Kidney (tissue), 14 donors: ENCODE data around the gene PSMD7. TPM values are rescaled to one million over a fixed set of nuclear protein-coding genes. Genes with fewer than 3 reads are reported as not detected.
A peak's percentile ranks its signal among the peaks of the same experiment; 100 is the strongest.
"Not testable (repeated sequence)": the region's sequence is repeated elsewhere in the genome, so short reads cannot be mapped to it uniquely, and the experiment has no call there.

ENCODE experiments used
- DNase-seq, 5 donors: peaks; one replicate each; pipeline ENCODE4 v3.0.0-alpha.2; 2013 to 2020
- FAIRE-seq: peaks from 2 replicates; lab custom pipeline; 2012; peaks lifted over from hg19 to GRCh38; lab: Jason Lieb, UNC
- H3K27ac ChIP-seq, 2 donors: one replicate each; pipeline ENCODE4 v1.7.0; 2013; ENCODE audit warnings: low read depth in 2 of 2, low read length in 2 of 2, inconsistent platforms in 1 of 2
- H3K27me3 ChIP-seq: one replicate; pipeline ENCODE4 v1.7.1; 2013; ENCODE audit warnings: low read length, inconsistent platforms; ENCODE audit not compliant: control insufficient read depth, insufficient read depth
- H3K36me3 ChIP-seq, 3 donors: one replicate each; pipeline versions ENCODE4 v1.7.0 to v1.7.1; 2013; ENCODE audit warnings: low read length in 3 of 3, control low read depth in 1 of 3, inconsistent platforms in 1 of 3; ENCODE audit not compliant: insufficient read depth in 3 of 3, control insufficient read depth in 2 of 3
- H3K4me1 ChIP-seq, 3 donors: one replicate each; pipeline versions ENCODE4 v1.7.0 to v1.7.1; 2013; ENCODE audit warnings: low read length in 3 of 3, inconsistent platforms in 1 of 3, low read depth in 1 of 3; ENCODE audit not compliant: control insufficient read depth in 2 of 3, insufficient read depth in 2 of 3
- H3K4me3 ChIP-seq, 3 donors: one replicate each; pipeline versions ENCODE4 v1.7.0 to v1.8.1; 2013; ENCODE audit warnings: low read length in 3 of 3, control low read depth in 1 of 3, inconsistent platforms in 1 of 3
- H3K9ac ChIP-seq, 3 donors: one replicate each; pipeline versions ENCODE4 v1.7.0 to v1.7.1; 2013; ENCODE audit warnings: low read length in 3 of 3, control low read depth in 1 of 3, inconsistent platforms in 1 of 3
- H3K9me3 ChIP-seq, 3 donors: one replicate each; pipeline versions ENCODE4 v1.7.0 to v1.7.1; 2013; ENCODE audit warnings: low read length in 3 of 3, control low read depth in 1 of 3, inconsistent platforms in 1 of 3; ENCODE audit not compliant: control insufficient read depth in 2 of 3, insufficient read depth in 1 of 3
- CTCF ChIP-seq: IDR thresholded peaks from 3 replicates; pipeline ENCODE4 v1.5.1; 2012; ENCODE audit warnings: mild to moderate bottlenecking, moderate library complexity, borderline replicate concordance; ENCODE audit not compliant: insufficient read depth; ENCODE audit errors: extremely low read depth
- intact Hi-C: fragments of 100-400 bp; cut with DNase I; formaldehyde crosslinking; loops from one replicate; pipeline ENCODE4 v1.11.1; 2022
- polyA plus RNA-seq: library from polyadenylated mRNA; stranded (reverse); fragments of 350-450 nt; fragmentation: Illumina TruSeq; extraction: RNeasy Lipid Tissue Mini Kit (QIAGEN cat#74804); gene quantifications from one replicate; pipeline ENCODE4 v1.2.3, GENCODE V29; 2014; ENCODE audit warnings: low read depth, low replicate concordance; ENCODE audit not compliant: insufficient read depth
- total RNA-seq: library from RNA; stranded (reverse); fragmentation: NEBNext Ultra II Directional; extraction: Animal tissue kit (Norgen Biotek cat#: 25700); gene quantifications from one replicate; pipeline ENCODE4 v1.2.1, GENCODE V29; 2021
- donor health status: control.
- donor health status: control.
- donor health status: control.
- donor health status: control.
- donor health status: control.
- donor health status: DM: yes; HTN: yes; CAD: no.
- donor health status: Normal renal cell carcinoma (clear cell type).

PSMD7 gene
- total and polyA plus RNA-seq, 2 donors from 2014 or later, result 60.7 to 69.6 TPM

GRCh38 chr16:74321356-74321755, 24.7 kb downstream of the PSMD7 start:
- no peaks in the 10 kb centered on the region for H3K4me1 ChIP-seq
- DNase-seq, result no peak
- H3K9ac ChIP-seq, result no peak overlapping the region
- no peak for TF ChIP-seq CTCF
- peaks cover 0 to 5% (median 5%) of the 10 kb centered on the region in 3 donors for H3K36me3 ChIP-seq
- intact Hi-C loops, result no loop called here
- no peaks in the 10 kb centered on the region for H3K9me3 ChIP-seq
- H3K4me3 ChIP-seq, result no peak overlapping the region
- no peaks in the 10 kb centered on the region for H3K27me3 ChIP-seq
- no peak overlapping the region for H3K27ac ChIP-seq
- FAIRE-seq, result no peak

GRCh38 chr16:74322301-74322710, 25.7 kb downstream of the PSMD7 start:
- TF ChIP-seq CTCF, result no peak
- FAIRE-seq (no peak), DNase-seq (no peak)
- Histone ChIP-seq H3K36me3 (peaks cover 2 to 5% (median 5%) of the 10 kb centered on the region in 3 donors), H3K27me3 (no peaks in the 10 kb centered on the region), H3K4me3 (no peak overlapping the region), H3K9me3 (no peaks in the 10 kb centered on the region), H3K27ac (peak overlapping the region in 1 of 2 donors; percentile 5), H3K4me1 (no peaks in the 10 kb centered on the region), H3K9ac (no peak overlapping the region)
- intact Hi-C loops, result no loop called here

- H3K4me3 ChIP-seq, H3K9me3 ChIP-seq, H3K4me1 ChIP-seq, H3K27ac ChIP-seq, H3K36me3 ChIP-seq, H3K9ac ChIP-seq, FAIRE-seq, H3K27me3 ChIP-seq, DNase-seq, intact Hi-C loops: not testable (repeated sequence)
Measured at GRCh38 chr16:74324777-74325176, 28.2 kb downstream of the PSMD7 start.

- no peaks in the 10 kb centered on the region for H3K4me1 ChIP-seq
- H3K4me3 ChIP-seq, result no peak overlapping the region
- H3K36me3 ChIP-seq, result peaks cover 2 to 10% (median 5%) of the 10 kb centered on the region in 3 donors
- H3K9me3 ChIP-seq, result no peaks in the 10 kb centered on the region
- no peak for FAIRE-seq
- H3K9ac ChIP-seq, result no peak overlapping the region
- no peaks in the 10 kb centered on the region for H3K27me3 ChIP-seq
- DNase-seq, result no peak
- intact Hi-C loops, result no loop called here
- no peak for TF ChIP-seq CTCF
- H3K27ac ChIP-seq, result no peak overlapping the region
Measured at GRCh38 chr16:74325641-74326040, 29.0 kb downstream of the PSMD7 start.

- H3K27ac ChIP-seq, intact Hi-C loops, H3K9me3 ChIP-seq, H3K9ac ChIP-seq, DNase-seq, H3K4me1 ChIP-seq, FAIRE-seq, H3K4me3 ChIP-seq, H3K27me3 ChIP-seq: not testable (repeated sequence)
- H3K36me3 ChIP-seq, result peaks cover 2 to 11% (median 8%) of the 10 kb centered on the region in 3 donors
Measured at GRCh38 chr16:74328346-74328745, 31.7 kb downstream of the PSMD7 start.

GRCh38 chr16:74332469-74332868, 35.9 kb downstream of the PSMD7 start:
- H3K9me3 ChIP-seq, H3K9ac ChIP-seq, H3K27me3 ChIP-seq, FAIRE-seq, DNase-seq, H3K4me3 ChIP-seq, intact Hi-C loops, H3K4me1 ChIP-seq, H3K27ac ChIP-seq: not testable (repeated sequence)
- H3K36me3 ChIP-seq, result peaks cover 0 to 11% (median 7%) of the 10 kb centered on the region in 3 donors
